Endothelial cell of umbilical vein (primary cell): ENCODE data around the gene AK4.

Experiments
- EZH2 ChIP-seq: IDR thresholded peaks from 2 replicates; pipeline ENCODE4 v1.6.1; 2012; ENCODE audit warnings: borderline replicate concordance, low read depth, mild to moderate bottlenecking, moderate library complexity, low read length, inconsistent platforms; ENCODE audit not compliant: severe bottlenecking
- POLR2A ChIP-seq: IDR thresholded peaks from 2 replicates; pipeline ENCODE4 v1.6.1; 2012; ENCODE audit warnings: low read depth, mild to moderate bottlenecking, control low read depth, low read length
- TF ChIP-seq, protein P1 (sequence below), 2 donors: IDR thresholded peaks; 1 replicate in 1 of 2; 2 replicates in 1 of 2; pipeline ENCODE4 v1.5.1; 2011; ENCODE audit warnings: low read length in 2 of 2, mild to moderate bottlenecking in 2 of 2, moderate library complexity in 2 of 2, control low read depth in 1 of 2, inconsistent platforms in 1 of 2, low read depth in 1 of 2; ENCODE audit not compliant: insufficient read depth in 1 of 2; ENCODE audit errors: extremely low read depth in 1 of 2

DNA sequence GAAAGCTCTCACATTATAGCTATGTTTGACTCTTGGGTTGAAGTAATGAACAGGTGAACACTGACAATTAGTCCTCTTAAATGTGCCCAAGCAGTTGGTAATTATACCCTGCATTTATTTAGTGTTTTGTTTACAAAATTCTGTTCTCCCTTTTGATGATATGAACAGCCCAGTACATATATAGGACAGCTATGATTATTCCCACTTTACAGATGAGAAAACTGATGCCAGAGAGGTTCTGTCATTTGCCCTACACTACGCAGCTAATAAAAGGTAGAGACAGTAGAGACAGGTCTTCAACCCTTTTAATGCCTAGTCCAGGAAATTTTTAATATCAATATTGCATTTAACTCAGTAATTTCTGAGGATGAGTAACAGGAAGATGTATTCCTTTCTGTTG lies 115.3 kb downstream of the AK4 start:
- TF ChIP-seq, protein P1, sequence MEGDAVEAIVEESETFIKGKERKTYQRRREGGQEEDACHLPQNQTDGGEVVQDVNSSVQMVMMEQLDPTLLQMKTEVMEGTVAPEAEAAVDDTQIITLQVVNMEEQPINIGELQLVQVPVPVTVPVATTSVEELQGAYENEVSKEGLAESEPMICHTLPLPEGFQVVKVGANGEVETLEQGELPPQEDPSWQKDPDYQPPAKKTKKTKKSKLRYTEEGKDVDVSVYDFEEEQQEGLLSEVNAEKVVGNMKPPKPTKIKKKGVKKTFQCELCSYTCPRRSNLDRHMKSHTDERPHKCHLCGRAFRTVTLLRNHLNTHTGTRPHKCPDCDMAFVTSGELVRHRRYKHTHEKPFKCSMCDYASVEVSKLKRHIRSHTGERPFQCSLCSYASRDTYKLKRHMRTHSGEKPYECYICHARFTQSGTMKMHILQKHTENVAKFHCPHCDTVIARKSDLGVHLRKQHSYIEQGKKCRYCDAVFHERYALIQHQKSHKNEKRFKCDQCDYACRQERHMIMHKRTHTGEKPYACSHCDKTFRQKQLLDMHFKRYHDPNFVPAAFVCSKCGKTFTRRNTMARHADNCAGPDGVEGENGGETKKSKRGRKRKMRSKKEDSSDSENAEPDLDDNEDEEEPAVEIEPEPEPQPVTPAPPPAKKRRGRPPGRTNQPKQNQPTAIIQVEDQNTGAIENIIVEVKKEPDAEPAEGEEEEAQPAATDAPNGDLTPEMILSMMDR (IDR thresholded peaks at IDR 0.05; ENCODE audit: extremely low read depth in 1 of 2, insufficient read depth in 1 of 2, low read depth in 1 of 2, low read length in 2 of 2) = no peak
- TF ChIP-seq POLR2A (no peak), EZH2 (no peak)
